SK-N-SH (cell line): ENCODE data around the gene S100A7. TPM values are rescaled to one million over a fixed set of nuclear protein-coding genes. Genes with fewer than 3 reads are reported as not detected.
A peak's percentile ranks its signal among the peaks of the same experiment; 100 is the strongest.

Experiments used
- CTCF ChIA-PET: fragments of 300-600, 350-600 bp; formaldehyde crosslinking; extraction: SDS; loops from one replicate; lab custom pipeline; 2021; lab: Yijun Ruan, JAX
- POLR2A ChIA-PET: fragments of 350-600 bp; sonication (Branson Sonifier 250); formaldehyde crosslinking; extraction: SDS; loops from one replicate; lab custom pipeline; 2020; ENCODE audit warnings: antibody characterized with exemption, inconsistent platforms; lab: Yijun Ruan, JAX
- DNase-seq: peaks from one replicate; pipeline ENCODE4 v3.0.0; 2012
- H2AFZ ChIP-seq: fragments of 200-600 bp; sonication (generic); 2 replicates; pipeline ENCODE4 v1.8.1; 2016; ENCODE audit warnings: antibody characterized with exemption, mild to moderate bottlenecking, low read depth
- H3F3A ChIP-seq: fragments of 200-600 bp; sonication (generic); replicated peaks from 2 replicates; pipeline ENCODE3; 2016; ENCODE audit warnings: antibody characterized with exemption, mild to moderate bottlenecking; ENCODE audit not compliant: insufficient read depth
- H3K27ac ChIP-seq, 2 experiments: fragments of 200-500 bp in 1 of 2; fragments of 200-600 bp in 1 of 2; sonication (Bioruptor generic) in 1 of 2; sonication (generic), shearing (Covaris generic) in 1 of 2; 2 replicates each; pipeline versions ENCODE4 v1.5.1 to v1.6.1; 2014 to 2016; ENCODE audit warnings: low read depth in 2 of 2, inconsistent platforms in 1 of 2, low read length in 1 of 2, mild to moderate bottlenecking in 1 of 2, mixed read lengths in 1 of 2
- H3K27me3 ChIP-seq: fragments of 200-600 bp; sonication (generic), shearing (Covaris generic); 2 replicates; pipeline ENCODE4 v1.6.1; 2016; ENCODE audit warnings: mixed run types; ENCODE audit not compliant: insufficient read depth
- H3K36me3 ChIP-seq, 2 experiments: fragments of 200-500 bp in 1 of 2; fragments of 200-600 bp in 1 of 2; sonication (Bioruptor generic) in 1 of 2; sonication (generic) in 1 of 2; replicated peaks in 1 of 2; 2 replicates each; pipeline versions ENCODE3 to v1.5.1; 2014 to 2016; ENCODE audit warnings: low read length in 1 of 2, mild to moderate bottlenecking in 1 of 2; ENCODE audit not compliant: insufficient read depth in 2 of 2, control insufficient read depth in 1 of 2
- H3K4me1 ChIP-seq, 2 experiments: fragments of 200-500 bp in 1 of 2; fragments of 200-600 bp in 1 of 2; sonication (Bioruptor generic) in 1 of 2; sonication (generic), shearing (Covaris generic) in 1 of 2; 2 replicates each; pipeline versions ENCODE4 v1.5.1 to v1.6.1; 2014 to 2016; ENCODE audit warnings: low read depth in 1 of 2, low read length in 1 of 2, mixed run types in 1 of 2; ENCODE audit not compliant: insufficient read depth in 2 of 2, control insufficient read depth in 1 of 2
- H3K4me2 ChIP-seq: fragments of 200-600 bp; sonication (generic), shearing (Covaris generic); 2 replicates; pipeline ENCODE4 v1.6.1; 2017; ENCODE audit warnings: mixed run types
- H3K4me3 ChIP-seq, 2 experiments: fragments of 200-500 bp in 1 of 2; fragments of 200-600 bp in 1 of 2; sonication (Bioruptor generic) in 1 of 2; sonication (generic), shearing (Covaris generic) in 1 of 2; 2 replicates each; pipeline versions ENCODE4 v1.5.1 to v1.8.1; 2014 to 2016; ENCODE audit warnings: low read depth in 2 of 2, inconsistent platforms in 1 of 2, low read length in 1 of 2, mild to moderate bottlenecking in 1 of 2, mixed read lengths in 1 of 2, moderate library complexity in 1 of 2
- H3K79me2 ChIP-seq: fragments of 200-600 bp; sonication (generic); 2 replicates; pipeline ENCODE4 v1.8.1; 2017; ENCODE audit warnings: mild to moderate bottlenecking; ENCODE audit not compliant: insufficient read depth
- H3K9ac ChIP-seq: fragments of 200-600 bp; sonication (generic); 2 replicates; pipeline ENCODE4 v1.6.1; 2017; ENCODE audit warnings: mixed run types
- H3K9me2 ChIP-seq: fragments of 200-600 bp; sonication (generic); 2 replicates; pipeline ENCODE4 v1.6.1; 2017; ENCODE audit warnings: mixed run types
- H3K9me3 ChIP-seq: fragments of 200-600 bp; sonication (generic); 2 replicates; pipeline ENCODE4 v1.6.1; 2017; ENCODE audit warnings: mixed run types, mild to moderate bottlenecking, moderate library complexity
- H4K20me1 ChIP-seq: fragments of 200-600 bp; sonication (generic); 2 replicates; pipeline ENCODE4 v1.6.1; 2017; ENCODE audit warnings: mild to moderate bottlenecking, mixed run types; ENCODE audit not compliant: insufficient read depth
- ELF1 ChIP-seq: IDR thresholded peaks from 2 replicates; pipeline ENCODE4 v1.4.0; 2012
- EZH2phosphoT487 ChIP-seq: fragments of 200-600 bp; sonication (generic); IDR thresholded peaks from 2 replicates; pipeline ENCODE4 v1.6.1; 2017; ENCODE audit warnings: low read depth, mixed run types, mild to moderate bottlenecking, antibody characterized with exemption, moderate library complexity, borderline replicate concordance
- NRF1 ChIP-seq: IDR thresholded peaks from 2 replicates; pipeline ENCODE4 v1.6.1; 2012; ENCODE audit warnings: low read depth, mild to moderate bottlenecking, low read length
- RAD21 ChIP-seq: IDR thresholded peaks from 2 replicates; pipeline ENCODE4 v1.6.1; 2012; ENCODE audit warnings: mild to moderate bottlenecking, low read length
- SMC3 ChIP-seq: IDR thresholded peaks from 2 replicates; pipeline ENCODE4 v1.6.1; 2012; ENCODE audit warnings: low read depth, low read length, improper control_type of control experiment
- TCF12 ChIP-seq: IDR thresholded peaks from 2 replicates; pipeline ENCODE4 v1.4.0; 2012
- TEAD4 ChIP-seq: IDR thresholded peaks from 2 replicates; pipeline ENCODE4 v1.4.0; 2012; ENCODE audit warnings: mild to moderate bottlenecking, borderline replicate concordance; ENCODE audit not compliant: insufficient read depth
- YY1 ChIP-seq: IDR thresholded peaks from 2 replicates; pipeline ENCODE4 v1.4.0; 2012; ENCODE audit warnings: low read depth, mild to moderate bottlenecking
- WGBS: methylation state at CpG from one replicate; pipeline ENCODE4 v1.1.6; 2017; ENCODE audit warnings: low lambda C conversion rate; 5-methylcytosine and 5-hydroxymethylcytosine counted together
- polyA plus RNA-seq, 3 experiments: library from polyadenylated mRNA; depleted of rRNA; stranded (reverse); fragments of >200 nt; gene quantifications; 2 replicates each; pipeline ENCODE4 v1.2.3, GENCODE V29; 2012
- TF ChIP-seq, protein P1 (sequence below): IDR thresholded peaks from 2 replicates; pipeline ENCODE4 v1.6.1; 2012; ENCODE audit warnings: mild to moderate bottlenecking, low read depth, low read length, moderate library complexity

Gene S100A7
- polyA plus RNA-seq, 1 of the 3 experiments (the other 2 are of a cell fraction) = not detected

DNA sequence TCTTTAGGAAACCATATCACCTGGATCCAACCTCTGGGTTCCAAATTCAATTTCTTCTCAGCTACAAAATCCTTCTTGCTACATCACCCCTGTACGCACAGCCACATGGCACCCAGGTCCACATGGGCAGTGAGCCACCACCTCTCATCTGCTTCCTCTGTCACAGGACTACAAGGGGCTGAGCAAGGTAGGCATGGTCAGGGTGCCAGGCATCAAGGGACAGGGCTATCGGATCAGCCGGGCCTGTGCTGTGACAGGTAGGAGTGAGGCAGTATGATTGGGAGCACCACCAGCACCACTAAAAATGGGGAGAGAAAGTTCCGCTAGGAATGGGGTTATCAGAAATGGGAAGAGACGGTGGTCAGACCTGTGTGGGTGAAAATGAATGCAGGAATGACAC, 45.9 kb upstream of the S100A7 start:
- H3K9me3 ChIP-seq = no peaks in the 10 kb centered on the region
- TF ChIP-seq ELF1 = no peak
- TF ChIP-seq, protein P1, sequence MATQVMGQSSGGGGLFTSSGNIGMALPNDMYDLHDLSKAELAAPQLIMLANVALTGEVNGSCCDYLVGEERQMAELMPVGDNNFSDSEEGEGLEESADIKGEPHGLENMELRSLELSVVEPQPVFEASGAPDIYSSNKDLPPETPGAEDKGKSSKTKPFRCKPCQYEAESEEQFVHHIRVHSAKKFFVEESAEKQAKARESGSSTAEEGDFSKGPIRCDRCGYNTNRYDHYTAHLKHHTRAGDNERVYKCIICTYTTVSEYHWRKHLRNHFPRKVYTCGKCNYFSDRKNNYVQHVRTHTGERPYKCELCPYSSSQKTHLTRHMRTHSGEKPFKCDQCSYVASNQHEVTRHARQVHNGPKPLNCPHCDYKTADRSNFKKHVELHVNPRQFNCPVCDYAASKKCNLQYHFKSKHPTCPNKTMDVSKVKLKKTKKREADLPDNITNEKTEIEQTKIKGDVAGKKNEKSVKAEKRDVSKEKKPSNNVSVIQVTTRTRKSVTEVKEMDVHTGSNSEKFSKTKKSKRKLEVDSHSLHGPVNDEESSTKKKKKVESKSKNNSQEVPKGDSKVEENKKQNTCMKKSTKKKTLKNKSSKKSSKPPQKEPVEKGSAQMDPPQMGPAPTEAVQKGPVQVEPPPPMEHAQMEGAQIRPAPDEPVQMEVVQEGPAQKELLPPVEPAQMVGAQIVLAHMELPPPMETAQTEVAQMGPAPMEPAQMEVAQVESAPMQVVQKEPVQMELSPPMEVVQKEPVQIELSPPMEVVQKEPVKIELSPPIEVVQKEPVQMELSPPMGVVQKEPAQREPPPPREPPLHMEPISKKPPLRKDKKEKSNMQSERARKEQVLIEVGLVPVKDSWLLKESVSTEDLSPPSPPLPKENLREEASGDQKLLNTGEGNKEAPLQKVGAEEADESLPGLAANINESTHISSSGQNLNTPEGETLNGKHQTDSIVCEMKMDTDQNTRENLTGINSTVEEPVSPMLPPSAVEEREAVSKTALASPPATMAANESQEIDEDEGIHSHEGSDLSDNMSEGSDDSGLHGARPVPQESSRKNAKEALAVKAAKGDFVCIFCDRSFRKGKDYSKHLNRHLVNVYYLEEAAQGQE = no peak
- TF ChIP-seq, all 33 proteins: peak for 0
- POLR2A ChIA-PET = no interaction called here
- DNase-seq = no peak
- Histone ChIP-seq H3K36me3 (no peaks in the 10 kb centered on the region), H3K9me2 (no peaks in the 10 kb centered on the region), H3K4me2 (peak overlapping the region; percentile 57), H3K79me2 (no peaks in the 10 kb centered on the region), H3F3A (peaks cover 26% of the 10 kb centered on the region), H3K4me1 (peaks cover 7 to 20% of the 10 kb centered on the region in 2 experiments; a peak in 3 of 4 replicates), H2AFZ (no peak overlapping the region), H3K9ac (no peak overlapping the region), H3K27ac (peak overlapping the region in 1 of 2 experiments; percentile 86; a peak in 3 of 4 replicates), H3K27me3 (no peaks in the 10 kb centered on the region), H4K20me1 (no peaks in the 10 kb centered on the region), H3K4me3 (no peak overlapping the region)
- CTCF ChIA-PET = interaction anchor here (1.2 to 18.0 kb wide), 3 partner anchors 12 to 112 kb away, joined by 3 to 283 read pairs (median 22); no protein-coding TSS in a partner anchor
- WGBS = 95% methylated on average over 5 of the region's 5 CpGs

- Histone ChIP-seq H3K9me3 (no peaks in the 10 kb centered on the region), H3K36me3 (no peaks in the 10 kb centered on the region), H3K9ac (no peak overlapping the region), H2AFZ (no peak overlapping the region), H3K27me3 (no peaks in the 10 kb centered on the region), H3K9me2 (no peaks in the 10 kb centered on the region), H3F3A (peaks cover 26% of the 10 kb centered on the region), H3K4me1 (peaks cover 7 to 20% of the 10 kb centered on the region in 2 experiments; a peak in 3 of 4 replicates), H3K27ac (no peak overlapping the region), H3K4me3 (no peak overlapping the region), H4K20me1 (no peaks in the 10 kb centered on the region), H3K79me2 (no peaks in the 10 kb centered on the region), H3K4me2 (no peak overlapping the region)
- CTCF ChIA-PET = interaction anchor here (1.2 to 18.0 kb wide), 2 partner anchors 65 to 113 kb away, joined by 3 to 283 read pairs; no protein-coding TSS in a partner anchor
- POLR2A ChIA-PET = no interaction called here
- 91% methylated on average over 1 of the region's 1 CpG for WGBS
- no peak for TF ChIP-seq EZH2phosphoT487
- TF ChIP-seq NRF1 = no peak
- TF ChIP-seq TCF12 = no peak
- no peak for DNase-seq
Measured at GRCh38 chr1:153505576-153505975, 45.1 kb upstream of the S100A7 start.

DNA sequence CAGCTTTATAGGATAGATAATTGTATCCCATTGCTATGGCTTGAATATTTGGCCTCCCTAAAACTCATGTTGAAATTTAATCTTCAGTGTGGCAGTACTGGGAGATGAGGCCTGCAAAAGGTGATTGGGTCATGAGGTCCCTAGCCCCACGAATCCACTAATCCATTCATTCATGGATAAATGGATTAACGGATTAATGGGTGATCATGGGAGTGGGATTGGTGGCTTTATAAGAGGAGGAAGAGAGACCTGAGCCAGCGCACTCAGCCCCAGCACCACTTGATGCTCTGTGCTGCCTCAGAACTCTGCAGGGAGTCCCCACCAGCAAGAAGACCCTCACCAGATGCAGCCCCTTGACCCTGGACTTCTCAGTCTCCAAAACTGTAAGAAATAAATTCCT, 43.3 kb upstream of the S100A7 start:
- H3K9me3 ChIP-seq = no peaks in the 10 kb centered on the region
- no peak overlapping the region for H3K9ac ChIP-seq
- H3K9me2 ChIP-seq = no peaks in the 10 kb centered on the region
- POLR2A ChIA-PET = no interaction called here
- WGBS = 76% methylated on average over 3 of the region's 3 CpGs
- peaks cover 7 to 20% of the 10 kb centered on the region in 2 experiments; a peak in 3 of 4 replicates for H3K4me1 ChIP-seq
- TF ChIP-seq, protein P1 = no peak
- TF ChIP-seq RAD21 (no peak), TEAD4 (no peak), SMC3 (no peak), YY1 (no peak)
- TF ChIP-seq, all 33 proteins: peak for 0
- Histone ChIP-seq H3K4me3 (no peak overlapping the region), H3K36me3 (no peaks in the 10 kb centered on the region), H4K20me1 (no peaks in the 10 kb centered on the region), H3K79me2 (no peaks in the 10 kb centered on the region), H3K27ac (no peak overlapping the region), H2AFZ (no peak overlapping the region), H3K27me3 (no peaks in the 10 kb centered on the region; the same call in 1 of the 2 replicates), H3K4me2 (no peak overlapping the region), H3F3A (peaks cover 17% of the 10 kb centered on the region)
- CTCF ChIA-PET = interaction anchor here (1.5 to 18.0 kb wide), 3 partner anchors 9 to 150 kb away, joined by 3 to 283 read pairs (median 13); no protein-coding TSS in a partner anchor
- DNase-seq = no peak
